Activated CD4-positive, alpha-beta T cell treated with anti-CD3 and anti-CD28 coated beads, Interleukin-2, amount 10 ng/mL, durations not matched to agents 7 days and 5 days (primary cell): ENCODE data around the gene TOMT. TPM values are rescaled to one million over a fixed set of nuclear protein-coding genes. Genes with fewer than 3 reads are reported as not detected.

Experiments used
- CTCF ChIA-PET: fragments of 350-600 bp; sonication (Branson Sonifier 250); formaldehyde crosslinking; loops from one replicate; lab custom pipeline; 2021; ENCODE audit warnings: antibody characterized with exemption; lab: Charles Lee
- POLR2A ChIA-PET: fragments of 350-600 bp; sonication (Branson Sonifier 250); formaldehyde crosslinking; loops from one replicate; lab custom pipeline; 2021; ENCODE audit warnings: antibody characterized with exemption; lab: Charles Lee
- DNase-seq: peaks from one replicate; pipeline ENCODE4 v3.0.0-alpha.2; 2020
- H3K27ac Mint-ChIP-seq: one replicate; pipeline ENCODE4 v1.8.0; 2021; ENCODE audit warnings: mild to moderate bottlenecking, moderate library complexity, mixed read lengths
- H3K27me3 Mint-ChIP-seq: one replicate; pipeline ENCODE4 v1.8.0; 2021; ENCODE audit warnings: mixed read lengths
- H3K36me3 Mint-ChIP-seq: one replicate; pipeline ENCODE4 v1.8.0; 2021; ENCODE audit warnings: low read depth, mixed read lengths
- H3K4me1 Mint-ChIP-seq: one replicate; pipeline ENCODE4 v1.8.0; 2021; ENCODE audit warnings: mixed read lengths
- H3K4me3 Mint-ChIP-seq: one replicate; pipeline ENCODE4 v1.8.0; 2021; ENCODE audit warnings: mild to moderate bottlenecking, moderate library complexity, mixed read lengths
- H3K9me3 Mint-ChIP-seq: one replicate; pipeline ENCODE4 v1.8.0; 2021; ENCODE audit warnings: mixed read lengths
- microRNA-seq: library from miRNA; unstranded; fragments of <30 nt; microRNA quantifications from one replicate; pipeline ENCODE4 v1.2.0, GENCODE V29; 2021; ENCODE audit warnings: borderline microRNAs expressed, borderline replicate concordance
- total RNA-seq, 2 experiments: library from RNA; stranded (reverse); gene quantifications; one replicate each; pipeline ENCODE4 v1.2.3, GENCODE V29; 2021

TOMT gene
- total RNA-seq, 2 experiments from 2014 or later: not detected

DNA sequence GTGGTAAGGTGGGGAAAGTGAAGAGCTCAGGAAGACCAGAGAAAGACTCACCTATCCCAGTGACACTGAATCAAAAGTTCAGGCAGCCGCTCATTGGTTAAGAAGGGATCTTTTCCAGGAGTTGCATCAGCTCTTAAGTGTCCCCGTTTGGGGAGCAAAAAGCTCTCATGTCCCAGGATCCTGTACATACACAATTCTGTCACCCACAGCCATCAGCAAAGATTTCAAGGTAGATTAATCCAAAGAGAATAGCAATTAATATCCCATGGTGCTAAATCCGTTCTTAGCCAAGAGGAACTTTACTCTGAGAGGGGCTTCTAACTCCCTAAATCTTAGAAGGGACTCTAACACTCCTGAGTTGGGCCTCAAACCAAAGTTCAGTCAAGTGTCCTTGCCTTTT is 49.1 kb downstream of the TOMT start:
- Mint-ChIP-seq H3K27ac (no peak overlapping the region), H3K27me3 (peaks cover 12% of the 10 kb centered on the region), H3K4me1 (no peaks in the 10 kb centered on the region), H3K36me3 (no peaks in the 10 kb centered on the region), H3K4me3 (no peak overlapping the region), H3K9me3 (no peaks in the 10 kb centered on the region)
- ChIA-PET CTCF (interaction anchor here (0.6 to 1.7 kb wide), 2 partner anchors 11 to 88 kb away, joined by 3 to 6 read pairs; no protein-coding TSS in a partner anchor), POLR2A (no interaction called here)
- DNase-seq: no peak

DNA sequence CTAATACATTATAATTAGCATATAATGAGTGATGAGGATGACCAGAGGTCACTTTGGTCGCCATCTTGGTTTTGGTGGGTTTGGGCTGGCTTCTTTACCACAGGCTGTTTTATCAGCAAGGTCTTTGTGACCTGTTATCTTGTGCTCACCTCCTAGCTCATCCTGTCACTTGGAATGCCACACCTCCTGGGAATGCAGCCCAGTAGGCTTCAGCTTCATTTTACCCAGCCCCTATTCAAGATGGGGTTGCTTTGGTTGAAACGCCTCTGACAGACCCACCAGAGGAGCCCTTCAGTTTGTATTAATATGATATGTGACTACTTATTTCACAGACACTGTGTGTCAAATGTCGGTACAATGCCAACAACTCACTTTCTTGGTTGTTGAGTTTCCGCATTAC is 50.0 kb downstream of the TOMT start:
- Mint-ChIP-seq H3K36me3 (no peaks in the 10 kb centered on the region), H3K4me3 (no peak overlapping the region), H3K27me3 (peaks cover 17% of the 10 kb centered on the region), H3K9me3 (no peaks in the 10 kb centered on the region), H3K27ac (no peak overlapping the region), H3K4me1 (no peaks in the 10 kb centered on the region)
- ChIA-PET CTCF (interaction anchor here (1.2 kb wide), 1 partner anchor 116 kb away, joined by 3 read pairs; no protein-coding TSS in a partner anchor), POLR2A (no interaction called here)
- no peak for DNase-seq

DNA sequence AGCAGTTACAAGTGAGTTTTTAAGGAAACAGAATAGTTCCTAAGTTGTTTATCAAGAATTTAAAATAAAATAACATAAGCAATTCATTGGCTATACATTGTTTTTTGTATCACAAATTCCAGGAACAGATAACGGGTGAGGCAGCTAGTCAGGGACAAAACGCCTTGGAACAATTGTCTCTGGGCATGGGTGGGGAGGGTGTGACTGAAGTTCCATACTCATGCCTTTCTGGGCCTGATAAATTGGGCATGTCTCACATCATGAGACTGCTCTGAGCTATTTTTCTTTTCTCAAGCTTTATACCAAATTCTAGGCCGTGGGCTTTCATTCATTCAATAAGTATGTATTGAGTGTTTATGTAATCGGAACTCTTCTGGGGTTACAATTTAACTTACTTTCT is 51.4 kb downstream of the TOMT start:
- H3K36me3 Mint-ChIP-seq: no peaks in the 10 kb centered on the region
- no peak for DNase-seq
- no peaks in the 10 kb centered on the region for H3K9me3 Mint-ChIP-seq
- no peak overlapping the region for H3K27ac Mint-ChIP-seq
- H3K4me3 Mint-ChIP-seq: no peak overlapping the region
- H3K27me3 Mint-ChIP-seq: peaks cover 20% of the 10 kb centered on the region
- ChIA-PET CTCF (interaction anchor here (0.6 to 1.6 kb wide), 3 partner anchors 54 to 1265 kb away, joined by 3 read pairs; no protein-coding TSS in a partner anchor), POLR2A (no interaction called here)
- H3K4me1 Mint-ChIP-seq: no peaks in the 10 kb centered on the region

Small RNAs within 50 kb of the gene (microRNA-seq; reads per million reads assigned to microRNA genes)
- gene MIR3165: 0.84 reads per million

Other genes with a start within 250 kb of the TOMT start
- not detected for gene DEFB131B, start 227.5 kb upstream of the TOMT start, total RNA-seq
- 10 to 100 TPM; 15.5 to 18.7 TPM for gene XNDC1N, start 177.3 kb upstream of the TOMT start, total RNA-seq
- gene RNF121, start 176.9 kb upstream of the TOMT start, total RNA-seq: 10 to 100 TPM; 23.8 to 26.4 TPM
- gene IL18BP, start 107.0 kb upstream of the TOMT start, total RNA-seq: 10 to 100 TPM; 15.3 to 16.5 TPM
- gene NUMA1, start 25.4 kb upstream of the TOMT start, total RNA-seq: 100 to 1,000 TPM; 217 to 227 TPM
- gene LRRC51, start 25.1 kb upstream of the TOMT start, total RNA-seq: 1 to 10 TPM; 9.3 to 9.5 TPM
- 10 to 100 TPM; 68.1 to 70.4 TPM for gene LAMTOR1, start 2.6 kb upstream of the TOMT start, total RNA-seq
- 10 to 100 TPM; 74.5 to 79.6 TPM for gene ANAPC15, start 6.8 kb downstream of the TOMT start, total RNA-seq
- gene FOLR3, start 29.8 kb downstream of the TOMT start, total RNA-seq: not detected
- gene FOLR1, start 86.2 kb downstream of the TOMT start, total RNA-seq: not detected
- gene FOLR2, start 110.9 kb downstream of the TOMT start, total RNA-seq: not detected
- 100 to 1,000 TPM; 112 to 122 TPM for gene INPPL1, start 118.8 kb downstream of the TOMT start, total RNA-seq
- not detected for gene PHOX2A, start 138.3 kb downstream of the TOMT start, total RNA-seq